Urothelium cell line (cell line): Measurements from ENCODE around the gene ANKFN1.

Experiments used
- DNase-seq: peaks from one replicate; pipeline ENCODE4 v3.0.0; 2011; ENCODE audit warnings: low spot score, mixed read lengths
- FAIRE-seq: peaks from 2 replicates; lab custom pipeline; 2011; peaks lifted over from hg19 to GRCh38; lab: Jason Lieb, UNC

ANKFN1 gene

DNA sequence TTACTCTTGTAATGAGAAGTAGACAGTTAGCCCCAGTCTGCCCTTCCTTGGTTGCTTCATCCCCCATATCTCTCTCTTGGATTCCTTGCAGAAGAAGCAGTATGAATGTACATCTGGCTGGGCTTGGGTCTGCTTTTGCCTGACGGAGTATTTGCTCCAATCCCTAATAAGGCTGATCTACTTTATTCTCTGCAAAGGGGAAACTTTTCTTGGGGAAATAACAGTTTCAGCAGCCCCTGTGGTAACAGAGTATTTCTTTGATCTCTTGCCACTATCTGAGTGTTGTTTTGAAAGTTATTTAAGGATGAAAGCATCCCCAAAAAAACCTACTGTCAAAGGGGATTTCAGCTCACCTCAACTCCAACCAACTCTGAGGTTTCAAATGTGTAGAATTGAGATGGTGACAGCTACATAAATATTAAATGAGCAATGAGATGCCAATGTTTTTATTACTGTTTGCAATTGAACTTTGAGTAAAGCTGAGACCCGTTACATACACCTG is 271.3 kb downstream of the ANKFN1 start:
- FAIRE-seq: no peak

DNA sequence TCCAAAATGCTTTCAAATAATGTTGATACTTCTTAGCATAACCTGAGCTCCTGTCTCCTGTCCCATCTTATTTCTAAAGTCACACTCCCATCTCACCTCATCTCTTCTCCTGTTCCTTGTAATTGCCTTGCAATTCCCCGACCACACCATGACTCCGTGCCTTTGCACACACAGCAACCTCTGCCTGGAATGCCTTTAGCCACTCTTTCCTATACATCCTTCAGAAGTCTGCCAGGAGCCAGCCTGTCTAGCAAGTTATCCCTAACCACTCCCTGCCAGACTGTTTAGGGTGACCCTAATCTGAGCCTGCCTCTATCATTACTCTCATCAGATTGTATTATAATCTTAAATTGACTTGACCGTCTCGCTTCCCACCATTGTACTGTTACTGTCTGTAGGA is 272.2 kb downstream of the ANKFN1 start:
- no peak for DNase-seq
- FAIRE-seq: no peak

More for the DNA sequence above, 271.3 kb downstream of the ANKFN1 start:
- DNase-seq: no peak

DNA sequence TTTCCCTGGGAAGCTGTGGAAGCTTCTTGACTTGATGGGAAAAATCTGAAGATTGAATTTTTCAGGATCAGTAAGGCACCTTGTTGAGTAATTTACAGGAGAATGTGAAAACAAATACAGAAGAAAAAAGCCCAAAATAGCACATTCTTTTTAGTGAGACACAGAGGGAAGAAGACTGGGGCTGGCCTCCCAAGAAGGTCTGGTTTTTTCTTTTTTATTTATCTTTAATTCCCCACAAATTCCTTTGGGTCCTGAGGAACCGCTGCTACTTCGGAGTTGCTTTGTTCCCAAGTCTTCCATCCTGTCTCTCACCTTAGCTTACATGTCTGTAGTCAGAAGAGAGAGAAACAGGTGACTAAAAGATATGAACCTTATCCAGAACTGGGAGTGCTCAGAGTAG is 273.6 kb downstream of the ANKFN1 start:
- DNase-seq (no peak), FAIRE-seq (no peak)

DNA sequence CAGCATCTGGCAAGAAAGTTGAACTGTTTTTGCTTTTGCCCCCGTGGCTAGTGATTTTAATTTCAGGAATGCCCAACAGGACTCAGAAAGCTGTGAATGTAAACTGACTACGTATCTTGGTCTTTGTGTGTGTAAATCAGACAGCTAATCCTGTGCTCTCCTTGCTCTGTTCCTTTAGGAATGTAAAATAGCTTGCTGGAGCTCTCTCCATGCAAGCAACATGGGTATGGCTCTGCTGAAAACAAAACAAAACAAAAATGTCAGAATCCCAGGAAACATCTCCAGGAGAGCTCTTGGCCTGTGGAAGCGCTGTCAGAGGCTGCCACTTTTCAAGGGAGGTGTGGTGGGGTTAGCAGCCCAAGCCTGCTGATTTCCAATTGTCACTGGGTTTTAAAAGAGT is 278.5 kb downstream of the ANKFN1 start:
- FAIRE-seq (no peak), DNase-seq (no peak)

DNA sequence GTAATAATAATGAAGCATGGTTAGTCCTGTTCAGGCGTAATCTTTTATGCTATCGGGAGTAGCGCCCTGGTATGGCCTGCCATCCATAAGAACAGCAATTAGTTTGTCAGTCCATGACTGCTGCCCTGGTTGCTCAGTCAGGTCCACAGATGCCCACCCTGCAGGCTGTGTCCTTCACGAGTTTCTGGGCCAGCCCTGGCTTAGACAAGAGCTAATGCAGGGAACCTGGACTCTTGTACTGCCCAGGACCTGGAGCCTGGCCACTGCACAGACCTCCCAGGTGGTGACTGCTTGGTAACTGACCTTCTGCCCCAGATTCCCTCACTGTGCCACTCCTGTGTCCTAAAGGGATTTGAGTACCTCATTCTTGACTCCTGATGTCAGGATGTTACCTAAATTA is 279.2 kb downstream of the ANKFN1 start:
- FAIRE-seq (no peak), DNase-seq (no peak)

DNA sequence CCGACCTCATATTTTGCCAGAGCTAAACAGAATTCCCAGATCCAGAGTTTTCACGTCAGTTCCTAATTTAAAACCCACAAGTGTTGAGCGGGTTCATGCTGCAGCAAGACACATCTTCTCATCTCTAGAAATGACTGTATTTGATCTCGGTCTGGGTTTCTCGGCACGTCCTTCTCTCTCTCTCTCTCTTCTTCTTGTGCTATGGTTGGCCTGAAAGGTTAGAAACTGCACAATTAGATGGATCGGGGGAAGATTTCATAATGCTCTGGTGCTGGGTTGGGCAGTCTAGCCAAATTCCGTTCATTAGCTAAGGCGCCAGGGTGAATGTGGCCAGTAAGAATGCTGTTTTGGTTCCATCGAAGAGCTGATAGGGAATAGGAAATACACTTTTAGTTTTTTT is 281.3 kb downstream of the ANKFN1 start:
- FAIRE-seq (no peak), DNase-seq (no peak)

DNA sequence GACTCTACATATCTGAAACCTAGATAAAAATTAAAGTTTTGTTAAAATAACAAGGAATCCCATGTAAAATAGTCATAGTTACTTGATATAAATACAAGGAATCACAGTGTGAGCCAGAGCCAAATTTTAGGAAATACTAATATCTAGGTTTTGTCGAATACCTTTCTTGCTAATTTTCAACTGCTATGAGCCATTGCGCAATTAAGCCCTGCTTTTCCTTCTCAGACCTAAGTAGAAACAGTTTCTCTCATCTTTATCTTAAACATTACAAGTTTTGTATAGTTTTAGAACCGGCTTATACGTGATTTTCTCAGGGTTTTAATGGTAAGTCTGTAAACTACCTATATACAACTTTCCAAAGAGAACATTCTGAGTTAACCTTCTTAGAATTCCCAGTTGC is 282.9 kb downstream of the ANKFN1 start:
- FAIRE-seq (no peak), DNase-seq (no peak)

DNA sequence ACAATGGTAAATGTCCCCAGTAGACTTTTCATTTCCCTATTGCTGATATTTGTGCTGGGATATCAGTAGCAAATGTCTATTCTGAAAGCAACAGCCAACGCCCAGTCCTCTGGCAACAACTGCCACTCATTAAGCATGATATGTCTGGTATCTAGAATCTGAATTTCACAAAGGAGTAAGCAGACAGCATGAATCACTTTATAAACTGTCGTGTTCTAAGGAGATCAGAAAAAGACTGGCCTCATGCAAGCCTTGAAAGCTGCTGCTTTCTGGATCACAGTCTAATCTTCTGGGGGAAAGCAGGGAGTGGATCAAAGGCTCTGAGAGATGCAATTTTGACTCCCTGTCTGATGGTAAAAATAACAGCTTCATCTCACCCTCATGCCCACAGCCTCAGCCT is 287.1 kb downstream of the ANKFN1 start:
- FAIRE-seq: no peak
- DNase-seq: peak; percentile 25

DNA sequence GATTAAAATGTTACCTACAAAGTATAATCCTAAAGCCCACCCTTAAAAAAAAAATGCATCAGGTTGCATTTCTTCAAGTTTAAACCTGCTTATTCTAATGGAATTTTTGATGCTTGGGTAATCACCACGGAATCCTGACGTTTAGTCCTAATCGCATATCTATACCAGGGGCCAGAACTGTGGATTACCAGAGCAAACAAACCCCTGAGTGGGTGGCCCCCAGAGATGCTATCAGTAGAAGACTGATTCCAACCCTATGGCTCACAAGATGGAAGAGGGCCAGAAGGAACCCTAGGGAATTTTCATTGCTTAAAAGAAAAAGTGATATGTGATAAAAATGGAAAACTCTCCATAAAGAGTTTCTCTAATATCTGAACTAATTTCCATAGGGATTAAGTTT is 288.0 kb downstream of the ANKFN1 start:
- no peak for FAIRE-seq
- peak; percentile 26 for DNase-seq

DNA sequence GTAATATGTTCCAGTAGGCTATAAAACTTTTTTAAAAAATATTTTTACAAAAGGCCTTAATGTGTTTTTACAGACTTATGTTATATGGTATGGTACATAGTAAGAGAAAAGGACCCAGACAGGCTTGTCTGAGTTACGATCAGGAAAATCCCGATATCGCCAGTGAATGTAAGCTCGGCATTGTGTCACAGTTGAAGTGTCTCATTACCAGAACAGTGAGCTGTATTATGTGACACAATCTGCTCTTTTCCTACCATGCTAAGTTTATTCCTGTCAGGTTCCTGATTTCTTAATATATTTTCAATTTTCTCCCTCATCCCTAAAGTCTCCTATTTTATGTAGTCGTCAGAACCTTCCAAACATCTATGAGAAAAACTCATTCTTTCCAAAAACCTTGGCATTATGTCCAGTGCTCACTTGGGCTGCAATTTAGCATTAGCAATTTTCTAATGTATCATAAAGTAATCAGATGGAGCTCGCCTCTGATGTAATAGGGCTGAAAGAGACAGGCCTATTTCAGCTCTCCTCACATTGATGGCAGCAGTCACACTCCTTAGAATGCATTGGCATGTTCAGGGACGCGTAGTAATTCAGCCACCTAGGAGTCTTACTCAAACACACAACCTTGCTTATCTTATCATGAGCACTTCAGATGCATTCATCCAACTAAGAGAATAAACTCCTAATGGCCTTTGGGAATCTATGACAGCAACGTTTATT is 292.6 kb downstream of the ANKFN1 start:
- DNase-seq: no peak
- FAIRE-seq: no peak

DNA sequence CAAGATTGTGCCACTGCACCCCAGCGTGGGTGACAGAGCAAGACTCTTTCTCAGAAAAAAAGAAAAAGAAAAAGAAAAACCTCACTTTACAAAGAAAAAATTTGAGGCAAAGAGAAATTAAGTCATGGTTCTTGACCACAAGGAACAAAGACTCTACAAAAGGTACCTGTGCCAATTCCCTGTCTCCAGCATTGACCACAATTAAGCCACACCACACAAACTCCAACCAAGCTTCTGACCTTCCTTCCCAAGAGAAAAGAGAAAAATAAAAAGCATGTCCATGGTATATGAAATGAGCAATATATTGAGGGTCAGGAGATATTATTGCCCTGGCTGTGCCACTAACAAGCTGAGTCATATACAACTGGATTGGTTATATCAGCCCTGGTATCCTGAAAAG is 293.9 kb downstream of the ANKFN1 start:
- FAIRE-seq (no peak), DNase-seq (no peak)

DNA sequence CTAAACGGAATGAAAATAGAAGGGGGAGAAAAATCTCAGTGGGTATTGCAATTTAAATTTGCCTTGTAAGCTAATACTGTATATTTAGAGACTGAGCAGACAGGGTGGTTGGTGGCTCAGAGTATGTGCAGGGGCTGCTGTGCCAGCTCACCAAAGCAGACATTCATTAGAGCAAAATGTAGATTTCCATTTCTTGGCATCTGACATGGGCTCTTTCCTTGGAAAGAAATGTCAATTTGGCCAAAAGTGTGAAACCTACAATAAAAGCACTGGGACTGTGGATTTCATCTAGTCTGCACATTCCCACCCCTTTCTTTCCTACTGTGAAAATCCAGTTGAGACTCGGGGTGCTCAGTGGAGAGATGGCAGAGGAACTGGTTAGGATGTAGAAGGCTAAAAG is 295.1 kb downstream of the ANKFN1 start:
- DNase-seq: no peak
- no peak for FAIRE-seq

DNA sequence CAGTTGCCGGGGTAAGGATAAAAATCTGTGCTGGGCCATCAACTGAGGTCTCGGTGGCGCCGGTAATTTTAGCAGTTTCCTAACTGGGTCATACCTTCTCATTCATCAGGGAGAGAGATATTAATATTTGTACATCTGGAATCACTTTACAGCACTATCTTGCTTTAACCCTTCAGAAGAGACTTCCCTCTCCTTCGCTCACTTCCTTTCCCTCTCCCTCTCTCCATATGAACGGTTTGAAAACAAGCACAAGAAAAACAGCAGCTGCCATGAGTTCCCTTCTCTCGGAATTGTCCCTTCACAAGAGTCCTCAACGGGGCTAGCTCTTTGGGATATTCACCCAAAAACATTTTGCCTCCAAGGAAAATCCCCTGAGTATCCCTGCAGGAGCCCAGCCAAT is 295.9 kb downstream of the ANKFN1 start:
- FAIRE-seq: no peak

DNA sequence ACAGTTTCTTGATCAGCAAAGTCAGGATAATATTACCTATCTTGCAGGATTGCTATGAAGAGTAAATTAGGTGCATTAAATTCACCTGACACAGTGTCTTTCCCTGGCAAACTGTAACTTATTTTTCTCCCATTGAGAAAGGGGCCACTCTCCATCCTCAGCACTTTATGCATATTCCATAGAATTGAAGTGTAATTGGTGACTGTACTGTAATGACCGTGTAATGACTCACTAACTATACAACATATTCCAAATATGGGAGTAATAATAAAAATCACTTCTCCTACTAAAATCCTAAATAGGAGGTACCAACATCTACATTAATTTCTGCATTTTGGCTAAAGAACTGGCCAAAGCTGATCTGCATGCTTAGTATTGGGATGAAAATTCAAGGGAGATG is 298.4 kb downstream of the ANKFN1 start:
- no peak for FAIRE-seq
- no peak for DNase-seq

More for the DNA sequence above, 295.9 kb downstream of the ANKFN1 start:
- no peak for DNase-seq

DNA sequence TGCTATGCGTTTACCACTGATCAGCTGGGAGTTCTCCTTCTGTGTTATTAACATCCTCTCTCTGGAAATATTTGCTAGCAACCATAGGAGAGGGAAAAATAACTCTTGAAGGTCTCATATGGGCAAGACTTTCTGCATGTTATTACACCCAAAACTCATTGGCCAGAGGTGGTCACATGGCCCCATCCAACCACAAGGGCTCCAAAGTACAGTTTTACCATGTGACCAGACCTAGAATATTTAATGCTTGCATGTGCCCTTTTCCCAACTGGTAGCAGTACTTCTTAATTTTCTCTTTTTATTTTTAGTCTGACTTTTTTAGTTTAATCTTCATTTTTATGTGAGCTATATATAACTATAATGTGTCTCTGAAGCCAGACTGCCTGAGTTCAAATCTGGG is 299.2 kb downstream of the ANKFN1 start:
- FAIRE-seq (no peak), DNase-seq (no peak)

DNA sequence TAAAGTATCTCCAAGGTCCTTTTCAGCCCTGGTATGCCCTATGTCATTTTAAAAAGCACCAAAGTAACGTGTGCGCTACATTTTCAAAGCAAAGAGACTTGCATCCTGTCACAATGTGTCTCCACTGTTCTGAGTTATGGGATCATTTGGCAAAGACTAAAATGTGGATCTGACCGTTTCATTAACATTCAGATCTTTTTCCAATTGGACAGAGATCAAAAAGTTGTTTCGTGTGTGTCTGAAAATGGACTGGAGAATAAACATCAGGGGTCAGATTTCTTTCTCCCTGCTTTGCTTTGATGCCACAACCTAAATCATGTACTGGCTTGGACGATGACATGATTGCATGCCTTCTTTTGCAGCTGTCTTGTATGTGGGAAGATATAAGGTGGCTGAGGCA is 304.2 kb downstream of the ANKFN1 start:
- FAIRE-seq (no peak), DNase-seq (no peak)

DNA sequence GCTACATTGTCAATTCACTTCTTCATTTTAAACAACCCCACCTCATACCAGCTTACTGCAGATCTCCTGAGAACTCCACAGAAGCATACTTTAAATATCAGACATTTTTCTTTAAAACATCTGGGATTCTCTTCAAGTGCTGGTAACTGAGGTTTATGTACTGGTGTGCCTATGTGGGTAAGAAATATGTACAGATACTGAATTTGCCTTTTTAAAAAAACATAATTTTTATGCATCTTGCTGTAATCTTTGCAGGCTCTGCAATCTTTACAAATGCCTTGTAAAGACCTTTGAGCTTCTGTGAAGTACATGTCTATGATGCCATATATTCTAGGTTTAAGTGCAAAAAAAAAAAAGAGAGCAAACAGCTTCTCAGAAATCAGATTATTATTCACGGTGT is 312.6 kb downstream of the ANKFN1 start:
- no peak for DNase-seq
- no peak for FAIRE-seq

DNA sequence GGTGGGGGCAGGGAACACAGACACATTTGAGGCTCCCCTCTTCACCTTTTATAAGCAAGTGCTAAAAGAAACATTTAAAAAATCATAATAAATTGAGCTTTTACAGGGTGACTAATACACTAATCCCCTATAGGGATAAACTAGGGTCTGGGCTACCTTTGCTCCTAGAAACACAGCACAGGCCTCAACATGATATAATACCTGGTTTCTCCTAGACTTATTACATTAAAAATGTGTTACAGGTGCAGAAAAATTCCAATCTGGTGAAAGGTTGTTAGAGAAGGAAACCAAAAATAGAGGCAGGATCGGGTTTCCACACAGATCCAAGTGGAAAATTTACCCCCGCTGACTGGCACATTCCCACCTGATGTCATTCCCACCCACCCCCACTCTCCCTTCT is 315.6 kb downstream of the ANKFN1 start:
- no peak for DNase-seq
- FAIRE-seq: no peak

DNA sequence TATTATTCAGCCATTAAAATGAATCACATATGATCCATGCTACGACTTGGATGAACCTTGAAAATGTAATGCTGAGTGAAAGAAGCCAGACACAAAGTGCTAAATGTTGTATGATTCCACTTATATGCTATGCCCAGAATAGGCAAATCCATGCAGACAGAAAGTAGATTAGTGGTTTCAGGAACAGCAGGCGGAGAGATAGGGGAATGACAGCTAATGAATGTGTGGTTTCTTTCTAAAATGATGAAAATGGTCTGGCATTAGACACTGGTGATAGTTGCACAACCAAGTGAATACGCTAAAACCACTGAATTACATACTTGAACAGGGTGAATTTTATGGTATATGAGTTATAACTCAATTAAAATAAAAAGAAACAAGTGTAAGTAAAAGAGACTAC is 318.4 kb downstream of the ANKFN1 start:
- DNase-seq: no peak
- no peak for FAIRE-seq

DNA sequence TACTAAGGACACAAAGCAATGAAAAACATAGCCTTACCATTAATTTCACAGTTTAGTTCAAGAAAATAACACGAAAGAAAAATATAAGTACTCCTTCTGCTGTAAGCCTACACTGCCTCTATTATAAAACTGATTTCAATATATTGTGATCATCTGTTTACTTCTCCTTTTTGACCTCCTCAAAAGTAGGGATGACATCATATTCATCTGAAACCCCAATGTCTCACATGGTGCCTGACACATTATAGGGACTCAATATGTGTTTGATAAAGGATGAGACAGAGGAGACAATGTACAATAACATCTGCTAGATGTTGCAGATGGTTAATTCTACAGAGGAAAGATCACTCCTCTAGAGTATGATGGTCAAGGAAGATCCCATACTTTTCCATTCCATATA is 321.8 kb downstream of the ANKFN1 start:
- no peak for DNase-seq
- FAIRE-seq: no peak

DNA sequence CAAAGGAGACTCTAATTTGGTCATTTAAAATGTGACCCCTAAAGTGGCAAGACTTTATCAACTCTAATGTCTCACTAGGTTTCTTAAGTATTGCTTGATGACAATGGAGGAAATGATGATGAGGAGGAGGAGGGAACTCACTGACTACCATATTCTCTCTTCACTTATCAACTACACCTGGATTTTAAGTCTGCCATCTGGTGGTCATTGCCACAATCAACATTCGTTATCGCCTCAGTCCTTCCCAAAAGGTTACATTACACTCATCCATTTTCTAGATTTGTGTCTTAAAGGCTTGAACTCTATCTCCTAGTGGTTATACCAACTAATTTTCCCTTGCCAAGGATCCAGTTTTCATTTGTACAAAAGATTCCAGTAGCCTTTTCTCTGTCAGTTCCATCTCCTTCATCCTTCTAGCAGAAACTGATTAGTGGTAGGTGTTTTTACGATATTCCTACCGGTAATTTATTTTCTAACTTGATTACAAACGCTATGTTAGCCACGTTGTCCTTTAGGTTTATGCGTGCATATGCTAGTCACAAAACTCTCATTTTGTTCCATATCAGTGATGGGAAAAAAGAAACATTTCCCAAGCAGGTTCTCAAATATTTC is 325.7 kb downstream of the ANKFN1 start:
- DNase-seq (peak; percentile 41), FAIRE-seq (peak; percentile 81)

DNA sequence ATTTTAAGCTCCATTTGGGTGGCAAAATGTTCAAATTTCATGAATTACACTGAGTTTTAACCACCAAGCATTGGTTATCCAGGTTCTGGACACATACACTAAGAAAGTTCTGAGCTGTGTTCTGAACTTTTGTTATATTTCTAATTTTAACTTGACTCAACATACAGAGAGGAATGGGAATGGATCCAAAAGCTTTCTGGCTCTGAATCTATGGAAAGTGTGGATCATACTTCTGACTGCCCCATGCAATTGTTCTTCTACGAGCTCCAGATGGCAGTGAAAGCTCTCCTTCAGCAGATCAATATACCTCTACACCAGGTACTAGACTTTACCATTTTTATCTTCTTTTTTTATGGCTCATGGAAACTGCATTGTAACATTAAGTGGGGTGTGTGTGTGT is 327.2 kb downstream of the ANKFN1 start:
- FAIRE-seq: no peak

DNA sequence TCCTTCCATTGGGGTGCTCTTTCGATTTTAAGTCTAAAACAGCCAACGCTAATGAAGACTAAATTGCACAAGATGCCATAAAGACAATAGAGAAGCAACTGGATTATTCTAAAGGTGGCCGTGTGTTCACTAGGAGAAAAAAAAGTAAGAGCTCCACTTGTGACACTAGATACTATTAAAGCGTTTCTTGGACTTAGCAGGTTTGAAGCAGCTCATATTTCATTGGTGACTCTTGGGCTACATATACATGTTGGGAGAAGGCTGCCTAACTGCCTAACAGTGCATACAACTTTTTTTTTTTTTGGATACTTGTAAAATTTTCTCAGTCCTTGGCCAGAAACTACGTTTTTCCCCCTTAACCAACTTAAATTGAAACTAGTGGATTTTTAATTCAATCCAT is 328.4 kb downstream of the ANKFN1 start:
- FAIRE-seq: no peak
- DNase-seq: no peak

More for the DNA sequence above, 327.2 kb downstream of the ANKFN1 start:
- no peak for DNase-seq
